ENCODE data around the gene ACKR3. TPM values are rescaled to one million over a fixed set of nuclear protein-coding genes. Genes with fewer than 3 reads are reported as not detected.

The ACKR3 gene
- total and polyA plus RNA-seq, 2 experiments from 2014 or later: 1.0 to 3.0 TPM

- Mint-ChIP-seq H3K9me3 (no peaks in the 10 kb centered on the region), H3K27me3 (ENCODE audit: insufficient read depth, low read depth, poor library complexity) (no peaks in the 10 kb centered on the region), H3K27ac (no peak overlapping the region), H3K36me3 (ENCODE audit: low read depth) (no peaks in the 10 kb centered on the region), H3K4me3 (no peak overlapping the region), H3K4me1 (peaks cover 2% of the 10 kb centered on the region; the same call in 1 of the 3 replicates)
- Histone ChIP-seq H2AFZ (no peak overlapping the region), H3K4me3 (no peak overlapping the region), H3K79me2 (replicated peaks; ENCODE audit: insufficient read depth) (no peaks in the 10 kb centered on the region), H3K4me1 (ENCODE audit: insufficient read depth) (no peaks in the 10 kb centered on the region), H3K36me3 (ENCODE audit: insufficient read depth) (no peaks in the 10 kb centered on the region), H3F3A (replicated peaks; ENCODE audit: low read depth) (peaks cover 4% of the 10 kb centered on the region; the same call in 1 of the 2 replicates), H4K20me1 (replicated peaks; ENCODE audit: insufficient read depth) (no peaks in the 10 kb centered on the region), H3K27me3 (ENCODE audit: insufficient read depth) (no peaks in the 10 kb centered on the region), H3K4me2 (no peak overlapping the region), H3K27ac (ENCODE audit: low read depth) (no peak overlapping the region), H3K9me2 (ENCODE audit: insufficient read depth) (peaks cover 5% of the 10 kb centered on the region; the same call in 1 of the 2 replicates)
- no peak for TF ChIP-seq REST (IDR thresholded peaks at IDR 0.05; ENCODE audit: unreplicated experiment)
- TF ChIP-seq POLR2AphosphoS5 (IDR thresholded peaks at IDR 0.05; ENCODE audit: low read depth): no peak
- TF ChIP-seq ETS1 (IDR thresholded peaks at IDR 0.05): no peak
- no peak for TF ChIP-seq JUNB (IDR thresholded peaks at IDR 0.05; ENCODE audit: unreplicated experiment)
- TF ChIP-seq CTCF (conservative IDR thresholded peaks at IDR 0.05; ENCODE audit: low read depth in 2 of 2): no peak
- no peak for ATAC-seq
- no peak for DNase-seq (ENCODE audit: low spot score)
These were observed 28.0 kb downstream of the ACKR3 start for GRCh38 chr2:236597629-236598028.

- H3F3A ChIP-seq (replicated peaks; ENCODE audit: low read depth): no peaks in the 10 kb centered on the region
- ATAC-seq (no peak), DNase-seq (ENCODE audit: low spot score) (no peak)
- no peak overlapping the region for H3K4me3 ChIP-seq
- H3K4me1 ChIP-seq (ENCODE audit: insufficient read depth): no peaks in the 10 kb centered on the region
- no peaks in the 10 kb centered on the region for H3K36me3 Mint-ChIP-seq (ENCODE audit: low read depth)
- H3K4me1 Mint-ChIP-seq: peaks cover 2% of the 10 kb centered on the region; the same call in 1 of the 3 replicates
- no peak overlapping the region for H3K4me2 ChIP-seq
- no peak overlapping the region for H3K27ac Mint-ChIP-seq
- H4K20me1 ChIP-seq (replicated peaks; ENCODE audit: insufficient read depth): no peaks in the 10 kb centered on the region
- no peaks in the 10 kb centered on the region for H3K27me3 ChIP-seq (ENCODE audit: insufficient read depth)
- H2AFZ ChIP-seq: no peak overlapping the region
- H3K36me3 ChIP-seq (ENCODE audit: insufficient read depth): no peaks in the 10 kb centered on the region
- no peak overlapping the region for H3K27ac ChIP-seq (ENCODE audit: low read depth)
- H3K4me3 Mint-ChIP-seq: no peak overlapping the region
- H3K9me2 ChIP-seq (ENCODE audit: insufficient read depth): peaks cover 5% of the 10 kb centered on the region; the same call in 1 of the 2 replicates
- H3K79me2 ChIP-seq (replicated peaks; ENCODE audit: insufficient read depth): no peaks in the 10 kb centered on the region
- no peaks in the 10 kb centered on the region for H3K9me3 Mint-ChIP-seq
- H3K27me3 Mint-ChIP-seq (ENCODE audit: insufficient read depth, low read depth, poor library complexity): no peaks in the 10 kb centered on the region
- TF ChIP-seq NANOG (IDR thresholded peaks at IDR 0.05; ENCODE audit: borderline replicate concordance): no peak
- TF ChIP-seq CREB1 (CRISPR knock-in tag; IDR thresholded peaks at IDR 0.05; ENCODE audit: low read depth): no peak
- TF ChIP-seq CTCF (conservative IDR thresholded peaks at IDR 0.05; ENCODE audit: low read depth in 2 of 2): no peak
- TF ChIP-seq ZNF331 (CRISPR knock-in tag; IDR thresholded peaks at IDR 0.05; ENCODE audit: low read depth): no peak
- TF ChIP-seq EZH2 (IDR thresholded peaks at IDR 0.05; ENCODE audit: low read depth, unreplicated experiment): no peak
- no peak for TF ChIP-seq STAT1 (IDR thresholded peaks at IDR 0.05; ENCODE audit: unreplicated experiment)
- TF ChIP-seq JUNB (IDR thresholded peaks at IDR 0.05; ENCODE audit: unreplicated experiment): no peak
These were observed 29.4 kb downstream of the ACKR3 start for GRCh38 chr2:236599059-236599458.

Data from GM23338 (cell line).